ENCODE data around the gene NUBP1.
"Not testable (repeated sequence)": the region's sequence is repeated elsewhere in the genome, so short reads cannot be mapped to it uniquely, and the experiment has no call there.

NUBP1 gene

DNA sequence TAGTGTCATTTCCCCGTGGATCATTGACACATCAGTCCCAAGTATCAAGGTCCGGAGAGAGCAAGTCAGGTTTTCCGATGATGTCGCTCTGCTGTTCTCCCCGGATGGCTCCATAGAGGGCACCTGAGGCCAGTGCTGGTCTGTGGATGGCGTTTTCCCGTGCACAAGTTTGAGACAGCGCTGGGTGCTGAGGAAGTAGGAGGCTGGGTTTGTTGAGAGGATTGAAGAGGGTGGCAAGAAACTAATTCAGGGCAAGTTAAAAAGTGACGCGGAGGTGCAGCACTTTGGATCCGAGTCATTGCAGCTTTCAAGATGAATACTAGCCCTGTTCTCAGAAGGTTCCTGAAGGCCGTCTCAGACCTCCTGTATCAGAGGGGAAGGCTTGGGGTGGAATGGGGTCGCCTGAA, 7.7 kb downstream of the NUBP1 start:
- DNase-seq, result no peak
- peak; percentile 23 for ATAC-seq

DNA sequence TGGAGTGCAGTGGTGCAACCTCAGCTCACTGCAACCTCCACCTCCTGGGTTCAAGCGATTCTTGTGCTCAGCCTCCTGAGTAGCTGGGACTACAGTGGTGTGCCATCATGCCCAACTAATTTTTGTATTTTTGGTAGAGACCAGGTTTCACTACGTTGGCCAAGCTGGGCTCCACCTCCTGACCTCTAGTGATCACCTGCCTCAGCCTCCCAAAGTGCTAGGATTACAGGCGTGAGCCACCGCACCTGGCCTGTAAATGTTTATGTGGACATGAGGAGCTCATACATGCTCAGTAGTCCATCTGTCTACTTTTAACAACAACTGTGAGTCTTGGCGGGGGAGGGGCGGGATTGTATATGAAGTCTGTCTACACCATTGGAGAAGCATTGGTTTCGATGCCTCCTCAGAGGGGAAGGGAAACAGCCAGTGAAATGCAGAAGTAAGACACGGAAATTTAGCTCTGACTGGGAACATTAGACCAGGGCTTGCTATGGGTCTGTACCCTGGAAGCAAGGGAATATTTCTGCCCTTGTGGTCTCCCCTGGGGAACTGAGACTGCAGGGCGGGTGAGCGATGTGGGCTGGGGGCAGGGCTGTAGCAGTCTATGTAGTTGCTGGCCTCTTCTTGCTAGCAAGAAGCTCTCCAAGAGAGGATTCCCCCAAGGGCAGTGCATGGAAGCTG, 9.3 kb downstream of the NUBP1 start:
- DNase-seq (peak; percentile 34), ATAC-seq (peak; percentile 20)

DNA sequence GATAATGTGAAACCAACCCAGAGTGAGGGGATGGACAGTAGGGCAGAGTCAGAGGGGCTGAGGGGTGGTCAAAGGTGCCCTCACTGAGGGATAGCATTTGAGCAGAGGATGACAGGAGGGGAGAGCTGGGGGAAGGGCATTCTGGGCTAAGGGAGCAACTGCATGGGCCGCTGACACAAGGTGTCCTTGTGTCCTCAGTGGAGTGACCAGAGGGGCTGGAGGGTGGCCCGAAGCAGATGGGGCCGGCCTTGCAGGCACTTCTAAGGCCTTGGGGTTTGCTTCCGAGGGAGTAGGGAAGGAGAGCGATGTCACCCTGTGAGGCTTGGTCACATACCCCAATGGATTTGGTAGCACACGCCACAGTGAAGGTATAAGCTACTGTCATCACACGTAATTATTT, 10.0 kb downstream of the NUBP1 start:
- ATAC-seq (no peak), DNase-seq (no peak)

DNA sequence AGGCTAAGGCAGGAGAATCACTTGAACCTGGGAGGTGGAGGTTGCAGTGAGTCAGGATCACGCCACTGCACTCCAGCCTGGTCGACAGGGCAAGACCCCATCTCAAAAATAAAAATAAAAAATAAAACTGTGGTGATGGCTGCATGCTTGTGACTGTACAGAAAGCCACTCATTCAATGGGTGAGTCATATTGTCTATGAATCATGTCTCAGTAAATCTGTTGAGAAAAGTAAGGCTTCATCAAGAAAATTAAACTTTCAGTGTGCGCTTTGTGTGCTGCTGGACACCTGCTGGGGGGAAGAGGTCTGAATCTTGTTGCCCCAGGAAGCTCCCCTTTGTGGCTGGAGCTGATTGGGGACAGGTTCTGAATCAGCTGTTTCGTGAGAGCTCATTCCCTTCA, 11.3 kb downstream of the NUBP1 start:
- no peak for DNase-seq
- peak; percentile 61 for ATAC-seq

DNA sequence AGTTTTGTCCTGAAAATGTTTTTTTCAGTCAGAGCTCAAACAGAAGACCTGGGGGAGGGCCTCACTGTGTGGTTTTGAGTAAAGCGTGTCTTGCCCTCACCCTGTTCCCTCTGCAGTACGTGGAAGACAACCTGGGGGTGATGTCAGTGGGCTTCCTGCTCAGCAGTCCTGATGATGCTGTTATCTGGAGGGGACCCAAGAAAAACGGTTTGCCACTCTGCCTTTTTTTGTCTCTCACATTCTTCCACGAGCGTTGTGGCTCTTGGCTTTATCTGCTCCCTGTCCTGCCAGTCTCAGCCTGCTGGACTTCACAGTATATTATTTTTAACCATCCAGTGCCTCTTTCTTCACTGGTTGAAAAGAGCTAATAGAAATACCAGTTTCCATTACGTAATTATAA, 12.9 kb downstream of the NUBP1 start:
- no peak for ATAC-seq

DNA sequence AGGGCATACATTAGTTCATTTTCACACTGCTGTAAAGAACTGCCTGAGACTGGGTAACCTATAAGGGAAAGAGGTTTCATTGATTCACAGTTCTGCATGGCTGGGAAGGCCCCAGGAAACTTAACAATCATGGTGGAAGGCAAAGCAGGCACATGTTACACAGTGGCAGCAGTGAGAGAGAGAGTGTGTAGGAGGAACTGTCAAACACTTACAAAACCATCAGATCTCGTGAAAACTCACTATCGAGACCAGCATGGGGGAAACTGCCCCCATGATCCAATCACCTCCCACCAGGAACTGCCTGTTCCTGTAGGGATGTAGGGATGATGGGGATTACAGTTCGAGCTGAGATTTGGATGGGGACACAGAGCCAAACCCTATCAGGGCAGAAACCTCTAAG, 17.2 kb downstream of the NUBP1 start:
- DNase-seq (no peak), ATAC-seq (no peak)

More for the DNA sequence above, 12.9 kb downstream of the NUBP1 start:
- no peak for DNase-seq

DNA sequence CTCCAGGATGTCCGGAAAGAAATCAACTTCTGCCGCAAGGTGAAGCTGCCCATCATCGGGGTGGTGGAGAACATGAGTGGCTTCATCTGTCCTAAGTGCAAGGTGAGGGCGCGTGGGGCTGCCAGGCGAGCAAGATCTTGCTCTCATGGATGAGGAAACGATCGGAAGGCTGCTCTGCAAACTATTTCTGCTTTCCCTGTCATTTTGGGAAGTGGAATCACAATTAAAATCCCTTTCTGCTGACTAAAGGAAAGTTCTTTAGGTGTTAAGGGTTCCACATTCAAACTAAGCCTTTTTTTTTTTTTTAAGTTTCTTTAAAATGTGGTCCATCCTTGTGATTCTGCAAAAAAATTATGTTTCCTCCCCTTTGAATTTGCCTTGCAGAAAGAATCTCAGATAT, 17.7 kb downstream of the NUBP1 start:
- DNase-seq (no peak), ATAC-seq (no peak)

DNA sequence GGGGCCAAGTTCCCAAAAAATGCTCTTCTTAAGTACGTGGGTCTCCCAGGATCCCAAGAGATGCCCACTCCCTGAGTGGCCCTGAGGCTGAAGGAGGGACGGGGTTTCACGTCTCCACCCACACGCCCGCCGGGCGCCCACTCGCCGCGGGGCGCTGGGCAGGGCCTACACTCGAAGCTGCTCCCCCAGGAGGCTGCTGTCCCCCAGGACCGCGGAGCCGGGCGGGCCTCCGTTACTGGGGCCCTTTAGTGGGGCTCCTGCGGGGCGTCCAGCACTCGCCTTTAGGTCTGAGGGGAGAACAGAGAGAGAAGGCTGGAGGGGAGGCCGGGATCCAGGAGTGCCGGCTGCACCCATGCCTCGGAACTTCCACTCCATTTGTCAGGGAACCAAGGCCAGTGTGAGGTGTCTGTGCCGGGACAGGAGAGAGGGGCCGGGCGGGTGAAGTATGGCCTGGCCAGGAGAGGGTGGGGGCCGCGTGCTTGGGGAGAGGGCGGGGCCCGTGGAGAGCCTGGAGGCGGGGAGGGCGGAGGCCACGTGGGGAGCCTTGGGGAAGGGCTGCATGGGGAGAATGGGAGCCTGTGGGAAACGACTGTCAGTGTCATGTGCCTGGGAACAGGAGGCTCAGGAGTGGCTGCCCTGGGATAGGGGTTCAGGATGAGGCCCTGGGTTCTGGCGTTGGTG, 18.8 kb downstream of the NUBP1 start:
- ATAC-seq (no peak), DNase-seq (no peak)

DNA sequence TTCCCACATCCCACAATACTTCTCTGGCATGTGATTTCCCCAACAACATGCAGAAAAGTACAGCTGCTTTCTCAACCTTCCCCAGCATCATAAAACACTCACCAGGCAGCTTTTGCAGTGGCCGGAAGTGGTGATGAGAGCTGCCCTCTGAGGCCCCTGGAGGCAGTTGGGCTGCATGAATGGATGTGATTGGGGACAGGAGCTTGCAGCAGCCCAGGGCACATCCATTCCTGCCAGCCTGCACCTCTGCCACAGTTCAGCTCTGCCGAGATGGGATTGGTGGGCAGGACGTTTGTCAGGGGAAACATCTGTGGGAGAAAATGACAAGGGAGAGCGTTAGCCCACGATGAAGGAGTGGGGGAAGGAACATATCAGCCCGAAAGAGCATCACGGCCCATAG, 19.8 kb downstream of the NUBP1 start:
- ATAC-seq (no peak), DNase-seq (no peak)

DNA sequence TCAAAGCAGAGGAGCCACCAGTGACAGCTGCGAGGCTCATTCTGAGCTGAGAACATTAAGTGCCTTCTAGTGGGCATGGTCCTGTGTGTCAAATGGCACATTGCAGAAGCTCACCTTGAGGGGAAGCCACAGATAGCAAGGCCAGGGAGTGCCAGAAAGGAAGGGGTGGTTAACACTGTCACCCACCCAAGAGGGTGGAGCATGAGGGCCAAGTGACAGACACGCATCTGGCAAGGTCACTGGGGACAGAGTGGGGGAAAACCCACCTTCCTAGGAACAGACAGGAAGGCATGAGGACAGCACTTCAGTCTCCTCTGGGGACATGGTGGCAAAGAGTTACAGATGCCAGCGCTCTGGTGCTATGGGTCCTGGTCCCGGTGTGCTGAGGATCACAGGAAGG, 22.1 kb downstream of the NUBP1 start:
- peak; percentile 39 for DNase-seq
- ATAC-seq, result peak; percentile 82

DNA sequence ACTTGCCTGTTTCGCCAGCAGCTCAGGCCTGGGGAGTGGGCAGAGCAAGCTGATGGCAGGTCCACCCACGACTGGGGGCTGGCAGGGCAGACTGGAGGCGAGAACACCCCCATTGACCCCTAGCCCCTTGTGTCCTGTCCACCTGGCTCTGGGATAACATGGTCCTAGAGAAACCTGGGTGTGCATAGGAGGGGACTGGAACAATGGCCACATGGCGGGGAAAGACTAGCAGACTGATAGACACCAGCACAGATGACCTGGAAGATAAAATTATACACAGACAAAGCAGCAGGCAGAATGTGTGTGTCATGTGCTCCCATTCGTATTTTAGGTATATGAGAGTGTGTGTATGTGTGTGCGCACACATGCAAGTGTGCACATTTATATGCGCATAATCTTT, 23.5 kb downstream of the NUBP1 start:
- DNase-seq (no peak), ATAC-seq (no peak)

DNA sequence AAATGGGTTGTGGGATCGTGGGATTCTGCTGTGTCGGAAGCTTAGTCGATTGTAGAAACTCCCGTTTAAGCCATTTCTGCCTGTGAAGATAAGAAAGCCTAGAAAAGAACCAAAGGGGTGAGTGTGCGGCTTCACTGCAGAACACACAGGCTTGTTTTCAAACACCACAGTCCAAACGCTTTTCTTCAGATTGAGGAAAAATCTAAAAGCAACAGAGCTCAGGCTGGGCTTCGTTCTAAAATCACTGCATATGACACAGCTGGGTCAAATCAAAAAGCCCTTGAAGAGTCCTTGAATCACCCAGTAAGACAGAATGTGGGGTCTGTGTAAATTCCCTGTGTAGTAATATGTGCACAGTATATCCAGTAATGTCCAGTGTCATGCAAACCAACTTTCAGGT, 25.7 kb downstream of the NUBP1 start:
- ATAC-seq, result no peak
- DNase-seq, result no peak

DNA sequence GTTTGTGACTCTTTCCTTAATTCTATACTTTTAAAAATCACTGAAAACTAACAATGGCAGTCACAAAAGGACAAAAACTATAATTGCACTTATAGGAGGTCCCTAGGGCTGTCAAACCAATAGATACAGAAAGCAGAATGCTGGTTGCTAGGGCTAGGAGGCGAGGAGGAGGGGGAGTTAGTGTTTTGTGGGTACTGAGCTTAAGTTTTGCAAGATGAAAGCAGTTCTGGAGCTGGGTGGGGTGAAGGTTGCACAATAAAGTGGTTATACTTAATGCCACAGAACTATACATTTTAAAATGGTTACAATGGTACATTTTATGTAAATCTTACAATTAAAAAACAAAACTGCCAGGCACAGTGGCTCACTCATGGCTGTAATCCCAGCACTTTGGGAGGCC, 27.3 kb downstream of the NUBP1 start:
- ATAC-seq, result no peak
- no peak for DNase-seq

DNA sequence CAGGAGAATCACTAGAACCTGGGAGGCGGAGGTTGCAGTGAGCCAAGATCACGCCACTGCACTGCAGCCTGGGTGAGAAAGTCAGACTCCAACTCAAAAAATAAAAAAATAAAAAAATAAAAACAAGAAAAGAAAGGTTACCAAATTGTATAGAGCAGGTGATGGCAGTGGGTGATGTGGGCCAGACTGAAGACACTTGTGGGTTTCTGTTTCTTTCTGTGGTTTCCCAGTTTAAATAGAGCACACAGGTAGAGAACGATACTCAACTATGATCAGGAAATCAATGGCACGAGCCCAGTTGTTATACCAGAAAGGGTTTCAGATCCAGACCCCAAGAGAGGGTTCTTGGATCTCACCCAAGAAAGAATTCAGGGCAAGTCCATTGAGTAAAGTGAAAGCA, 32.6 kb downstream of the NUBP1 start:
- no peak for DNase-seq
- ATAC-seq, result peak; percentile 55

DNA sequence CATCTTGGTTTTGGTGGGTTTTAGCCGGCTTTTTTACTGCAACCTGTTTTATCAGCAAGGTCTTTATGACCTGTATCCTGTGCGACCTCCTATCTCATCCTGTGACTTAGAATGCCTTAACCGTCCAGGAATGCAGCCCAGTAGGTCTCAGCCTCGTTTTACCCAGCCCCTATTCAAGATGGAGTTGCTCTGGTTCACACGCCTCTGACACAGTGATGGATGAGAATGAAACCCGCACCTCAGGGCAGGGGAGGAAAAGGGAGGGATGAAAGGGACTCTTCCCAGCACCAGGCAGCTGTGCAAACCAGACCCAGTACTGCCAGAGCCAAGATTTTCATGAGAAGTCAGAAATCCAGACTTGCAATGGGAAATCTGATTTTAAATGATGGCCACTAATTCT, 33.3 kb downstream of the NUBP1 start:
- not testable (repeated sequence) for DNase-seq, ATAC-seq

DNA sequence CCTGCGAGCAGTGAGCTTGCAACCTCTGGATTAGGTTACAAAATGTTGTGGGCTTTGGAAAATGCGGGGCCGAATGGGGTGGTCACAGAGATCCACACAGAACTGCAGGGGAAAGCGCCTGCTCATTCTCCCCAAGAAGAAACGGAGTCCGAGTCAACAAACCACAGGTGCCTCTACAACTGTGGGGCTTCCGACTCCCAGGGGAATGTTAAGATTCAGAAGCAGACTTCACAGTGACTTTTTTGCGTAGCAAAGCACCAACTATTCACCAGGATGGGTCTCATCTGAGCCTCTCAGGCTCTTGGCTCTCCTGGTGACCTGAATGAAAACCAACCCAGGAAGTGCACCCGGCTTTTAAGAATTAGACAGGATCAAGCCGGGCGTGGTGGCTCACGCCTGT, 33.7 kb downstream of the NUBP1 start:
- DNase-seq (no peak), ATAC-seq (no peak)

DNA sequence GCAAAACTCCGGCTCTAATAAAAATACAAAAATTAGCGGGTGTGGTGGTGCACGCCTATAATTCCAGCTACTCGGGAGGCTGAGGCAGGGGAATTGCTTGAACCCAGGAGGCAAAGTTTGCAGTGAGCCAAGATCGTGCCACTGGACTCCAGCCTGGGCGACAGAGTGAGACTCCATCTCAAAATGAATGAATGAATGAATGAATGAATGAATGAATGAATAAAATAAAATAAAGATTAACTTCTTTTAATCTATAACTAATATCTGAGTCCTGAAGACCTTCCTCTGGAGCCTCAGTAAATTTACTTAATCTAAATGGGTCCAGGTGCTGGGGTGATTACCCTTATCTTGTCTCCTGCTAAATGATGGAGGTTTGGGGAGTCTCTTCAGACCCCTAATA, 36.3 kb downstream of the NUBP1 start:
- not testable (repeated sequence) for ATAC-seq, DNase-seq

DNA sequence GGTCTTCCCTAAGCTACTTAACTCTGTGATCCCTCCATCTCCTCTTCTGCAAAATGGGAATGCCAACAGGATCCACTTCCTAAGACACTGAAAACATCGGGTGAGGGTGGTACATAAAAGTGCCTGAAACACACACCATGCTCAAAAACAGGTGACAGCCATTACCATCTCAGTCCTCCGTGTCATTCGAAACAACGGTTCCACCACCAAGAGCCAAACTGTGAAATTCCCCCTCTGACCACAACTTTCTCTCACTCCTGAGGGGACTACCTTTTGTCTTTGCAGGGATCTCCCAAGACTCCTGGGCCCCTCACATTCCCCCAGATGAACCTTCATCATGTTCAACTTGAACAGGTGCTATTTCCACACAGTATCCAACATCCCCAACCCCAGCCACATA, 37.0 kb downstream of the NUBP1 start:
- DNase-seq, result no peak

DNA sequence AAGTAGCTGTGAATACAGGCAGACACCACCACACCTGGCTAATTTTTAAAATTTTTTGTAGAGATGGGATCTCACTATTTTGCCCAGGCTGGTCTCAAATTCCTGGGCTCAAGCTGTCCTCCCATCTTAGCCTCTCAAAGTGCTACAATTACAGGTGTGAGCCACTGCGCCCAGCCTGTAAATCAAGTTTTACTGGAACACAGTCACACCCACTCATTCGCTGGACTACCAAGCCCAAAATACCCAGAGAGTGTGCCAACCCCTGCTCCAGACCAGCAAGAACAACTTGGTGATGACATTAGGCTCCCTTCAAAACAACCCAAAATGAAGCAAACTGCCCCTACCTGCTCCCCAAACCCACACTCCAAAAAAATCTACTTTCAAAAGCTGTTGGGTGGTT, 39.0 kb downstream of the NUBP1 start:
- ATAC-seq, result no peak
- no peak for DNase-seq

More for the DNA sequence above, 37.0 kb downstream of the NUBP1 start:
- ATAC-seq, result no peak

DNA sequence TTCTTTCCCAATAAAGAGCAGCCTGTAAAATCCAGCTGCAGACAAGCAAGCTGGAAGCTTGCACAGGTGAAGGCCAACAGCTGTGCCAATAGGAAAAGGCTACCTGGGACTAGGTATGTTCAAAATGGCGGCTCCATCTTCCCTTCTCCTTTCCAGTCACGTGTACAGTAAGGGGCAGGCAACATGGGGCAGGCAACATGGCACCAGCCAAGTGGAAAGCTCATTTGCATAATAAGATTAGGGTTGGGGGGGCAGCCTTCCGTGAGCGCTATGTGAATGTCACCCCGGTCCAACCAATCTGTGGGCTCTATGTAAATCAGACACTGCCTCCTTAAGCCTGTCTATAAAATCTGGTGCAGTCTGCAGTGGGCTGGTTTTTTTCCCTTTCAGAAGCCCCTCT, 43.7 kb downstream of the NUBP1 start:
- DNase-seq, result no peak
- ATAC-seq, result no peak

DNA sequence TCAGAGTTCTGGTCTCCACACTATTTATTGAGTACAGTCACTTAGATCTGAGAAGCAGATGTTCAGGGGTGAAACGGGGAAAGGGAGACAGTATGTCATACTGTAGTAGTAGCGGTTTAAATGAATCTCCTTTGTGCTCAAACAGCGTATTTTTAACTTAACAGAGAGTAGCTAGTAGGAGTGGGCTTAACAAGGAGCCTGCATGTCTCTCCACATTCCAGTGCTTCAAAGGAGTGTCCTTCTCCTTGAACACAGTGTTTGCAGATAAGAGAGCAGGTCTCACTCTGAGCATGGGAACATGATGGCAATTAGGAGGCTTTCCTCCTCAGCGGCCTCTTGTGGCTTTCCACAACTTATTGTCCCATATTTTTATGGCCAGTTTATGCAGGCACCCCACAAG, 45.0 kb downstream of the NUBP1 start:
- not testable (repeated sequence) for ATAC-seq, DNase-seq

DNA sequence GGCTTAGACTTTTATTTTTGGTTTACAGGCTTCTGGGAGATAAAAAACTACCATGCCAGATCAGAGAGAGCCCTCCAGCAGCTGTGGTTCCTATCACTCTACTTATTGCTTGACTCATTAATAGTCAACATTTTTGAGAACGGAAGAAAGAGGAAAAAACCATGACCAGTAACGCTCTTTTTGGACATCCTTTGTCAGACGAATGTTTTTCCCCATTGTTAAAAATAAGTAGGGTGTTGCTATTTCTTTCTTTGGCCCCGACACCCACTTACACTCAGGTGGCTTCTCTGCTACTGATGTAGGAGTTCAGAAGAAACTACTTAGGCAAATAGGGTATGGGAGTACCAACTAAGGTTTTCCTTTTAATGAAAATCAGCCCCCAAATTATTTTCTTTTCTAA, 47.4 kb downstream of the NUBP1 start:
- ATAC-seq, result no peak
- no peak for DNase-seq

DNA sequence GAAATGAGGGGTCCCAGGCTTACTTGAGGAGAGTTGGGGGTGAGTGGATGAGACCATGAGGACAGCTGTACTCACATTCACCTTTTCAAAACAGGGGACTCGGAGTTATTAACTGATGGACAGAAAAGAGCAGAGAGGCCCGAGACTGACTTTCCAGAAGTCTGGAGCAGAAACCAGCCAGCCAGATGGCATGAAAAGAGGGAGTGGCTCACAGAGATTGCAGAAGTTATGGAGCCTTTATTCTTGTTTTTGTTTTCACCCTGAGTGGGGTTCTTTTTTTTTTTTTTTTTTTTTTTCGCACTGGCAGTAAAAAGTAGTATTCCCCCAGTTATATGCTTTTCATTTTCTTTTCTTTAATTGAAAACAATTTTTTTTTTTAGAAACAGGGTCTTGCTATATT, 56.1 kb downstream of the NUBP1 start:
- DNase-seq, result no peak
- ATAC-seq, result no peak

DNA sequence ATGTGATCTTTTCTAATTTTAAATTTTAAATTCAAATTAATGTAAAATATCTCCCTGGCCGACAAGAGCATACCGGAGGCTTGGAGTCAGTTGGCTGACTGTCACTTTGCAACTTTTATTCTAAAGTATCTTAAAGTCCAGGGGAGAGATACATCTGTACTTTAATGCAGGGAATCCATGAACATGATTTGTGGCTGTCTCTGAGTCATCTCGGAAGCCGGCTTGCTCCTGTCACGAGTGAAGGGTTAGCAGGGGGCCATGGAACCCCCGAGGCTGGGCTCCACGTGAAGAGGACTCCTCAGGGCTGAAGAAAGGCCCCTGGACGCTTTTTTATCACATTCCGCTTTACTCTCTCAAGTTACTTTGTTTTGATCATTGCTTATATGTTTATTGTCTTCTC, 61.7 kb downstream of the NUBP1 start:
- ATAC-seq, result no peak

More for the DNA sequence above, 61.7 kb downstream of the NUBP1 start:
- DNase-seq, result no peak

Data from stimulated activated naive CD8-positive, alpha-beta T cell treated with anti-CD3 and anti-CD28 coated beads, Interleukin-15, Interleukin-2, amounts not matched to agents 100 U/mL and 50 U/mL, for 24 hours (primary cell).